Measurements from ENCODE around the gene TRAPPC2. TPM values are rescaled to one million over a fixed set of nuclear protein-coding genes. Genes with fewer than 3 reads are reported as not detected.
"Not testable (repeated sequence)": the region's sequence is repeated elsewhere in the genome, so short reads cannot be mapped to it uniquely, and the experiment has no call there.

The TRAPPC2 gene
- total RNA-seq, 2 experiments from 2014 or later: 21.0 to 22.6 TPM

GRCh38 chrX:13679700-13680099, 54.7 kb downstream of the TRAPPC2 start:
- POLR2A ChIA-PET: not testable (repeated sequence)

GRCh38 chrX:13676885-13677284, 57.5 kb downstream of the TRAPPC2 start:
- Mint-ChIP-seq H3K4me1 (peaks cover 3% of the 10 kb centered on the region), H3K27me3 (no peaks in the 10 kb centered on the region), H3K4me3 (no peak overlapping the region), H3K27ac (no peak overlapping the region), H3K9me3 (no peaks in the 10 kb centered on the region), H3K36me3 (ENCODE audit: low read depth) (no peaks in the 10 kb centered on the region)
- CTCF ChIA-PET: no interaction called here
- POLR2A ChIA-PET: no interaction called here
- no peak for DNase-seq

More at GRCh38 chrX:13679700-13680099, 54.7 kb downstream of the TRAPPC2 start:
- H3K27ac Mint-ChIP-seq; H3K36me3 Mint-ChIP-seq (ENCODE audit: low read depth); H3K4me1 Mint-ChIP-seq; DNase-seq; CTCF ChIA-PET; H3K27me3 Mint-ChIP-seq; H3K4me3 Mint-ChIP-seq; H3K9me3 Mint-ChIP-seq: not testable (repeated sequence)

GRCh38 chrX:13673016-13673415, 61.4 kb downstream of the TRAPPC2 start:
- POLR2A ChIA-PET: no interaction called here
- Mint-ChIP-seq H3K27ac (no peak overlapping the region), H3K4me1 (peaks cover 9% of the 10 kb centered on the region), H3K9me3 (no peaks in the 10 kb centered on the region), H3K27me3 (no peaks in the 10 kb centered on the region), H3K36me3 (ENCODE audit: low read depth) (peaks cover 7% of the 10 kb centered on the region), H3K4me3 (no peak overlapping the region)
- no peak for DNase-seq
- CTCF ChIA-PET: interaction anchor here (0.7 kb wide), 1 partner anchor 11 kb away, joined by 3 read pairs; no protein-coding TSS in a partner anchor

- peaks cover 7% of the 10 kb centered on the region for H3K36me3 Mint-ChIP-seq (ENCODE audit: low read depth)
- H3K9me3 Mint-ChIP-seq: no peaks in the 10 kb centered on the region
- ChIA-PET CTCF (no interaction called here), POLR2A (interaction anchor here (1.2 to 2.1 kb wide), 3 partner anchors 18 to 65 kb away, joined by 3 to 8 read pairs (median 3); partner anchors contain the start of gene RAB9A)
- no peak overlapping the region for H3K4me3 Mint-ChIP-seq
- no peaks in the 10 kb centered on the region for H3K27me3 Mint-ChIP-seq
- peaks cover 12% of the 10 kb centered on the region for H3K4me1 Mint-ChIP-seq
- no peak for DNase-seq
- no peak overlapping the region for H3K27ac Mint-ChIP-seq
Observed at GRCh38 chrX:13670197-13670596, 64.2 kb downstream of the TRAPPC2 start.

- POLR2A ChIA-PET: interaction anchor here (0.7 to 2.1 kb wide), 6 partner anchors 18 to 359 kb away, joined by 3 to 8 read pairs (median 3); partner anchors contain the start of gene RAB9A
Observed at GRCh38 chrX:13669755-13670154, 64.7 kb downstream of the TRAPPC2 start.

GRCh38 chrX:13669246-13669737, 65.1 kb downstream of the TRAPPC2 start:
- Mint-ChIP-seq H3K4me3 (peak overlapping the region; percentile 44), H3K36me3 (ENCODE audit: low read depth) (peaks cover 7% of the 10 kb centered on the region), H3K4me1 (peaks cover 12% of the 10 kb centered on the region), H3K27ac (peak overlapping the region; percentile 67), H3K9me3 (no peaks in the 10 kb centered on the region), H3K27me3 (no peaks in the 10 kb centered on the region)
- no peak for DNase-seq
- CTCF ChIA-PET: no interaction called here
- POLR2A ChIA-PET: interaction anchor here (0.7 to 2.1 kb wide), 6 partner anchors 19 to 360 kb away, joined by 3 to 8 read pairs (median 3); partner anchors contain the start of gene RAB9A

More at GRCh38 chrX:13669755-13670154, 64.7 kb downstream of the TRAPPC2 start:
- H3K9me3 Mint-ChIP-seq; H3K27ac Mint-ChIP-seq; DNase-seq; H3K27me3 Mint-ChIP-seq; CTCF ChIA-PET; H3K36me3 Mint-ChIP-seq (ENCODE audit: low read depth): not testable (repeated sequence)
- peak overlapping the region; percentile 44 for H3K4me3 Mint-ChIP-seq
- peaks cover 12% of the 10 kb centered on the region for H3K4me1 Mint-ChIP-seq

- Mint-ChIP-seq H3K4me3 (no peak overlapping the region), H3K4me1 (peaks cover 12% of the 10 kb centered on the region), H3K9me3 (no peaks in the 10 kb centered on the region), H3K27ac (no peak overlapping the region), H3K36me3 (ENCODE audit: low read depth) (peaks cover 11% of the 10 kb centered on the region), H3K27me3 (no peaks in the 10 kb centered on the region)
- ChIA-PET POLR2A (no interaction called here), CTCF (no interaction called here)
- DNase-seq: no peak
Observed at GRCh38 chrX:13667919-13668318, 66.5 kb downstream of the TRAPPC2 start.

GRCh38 chrX:13666836-13667235, 67.6 kb downstream of the TRAPPC2 start:
- POLR2A ChIA-PET: no interaction called here
- no peaks in the 10 kb centered on the region for H3K27me3 Mint-ChIP-seq

GRCh38 chrX:13664020-13664419, 70.4 kb downstream of the TRAPPC2 start:
- CTCF ChIA-PET: no interaction called here
- no peaks in the 10 kb centered on the region for H3K9me3 Mint-ChIP-seq
- no peak for DNase-seq
- no peaks in the 10 kb centered on the region for H3K27me3 Mint-ChIP-seq
- H3K36me3 Mint-ChIP-seq (ENCODE audit: low read depth): peaks cover 18% of the 10 kb centered on the region
- no peak overlapping the region for H3K4me3 Mint-ChIP-seq
- POLR2A ChIA-PET: no interaction called here
- no peak overlapping the region for H3K27ac Mint-ChIP-seq
- H3K4me1 Mint-ChIP-seq: peaks cover 24% of the 10 kb centered on the region

More at GRCh38 chrX:13666836-13667235, 67.6 kb downstream of the TRAPPC2 start:
- Mint-ChIP-seq H3K4me3 (no peak overlapping the region), H3K27ac (no peak overlapping the region), H3K36me3 (ENCODE audit: low read depth) (peaks cover 17% of the 10 kb centered on the region), H3K4me1 (peaks cover 21% of the 10 kb centered on the region), H3K9me3 (no peaks in the 10 kb centered on the region)
- DNase-seq: no peak
- CTCF ChIA-PET: no interaction called here

- peak overlapping the region; percentile 43 for H3K4me3 Mint-ChIP-seq
- H3K27ac Mint-ChIP-seq: peak overlapping the region; percentile 67
- POLR2A ChIA-PET: interaction anchor here (0.8 to 2.0 kb wide), 6 partner anchors 9 to 367 kb away, joined by 3 to 31 read pairs (median 6); partner anchors contain the start of genes GEMIN8, OFD1, RAB9A and TCEANC
Observed at GRCh38 chrX:13662355-13662791, 72.0 kb downstream of the TRAPPC2 start.

More at GRCh38 chrX:13662355-13662791, 72.0 kb downstream of the TRAPPC2 start:
- H3K9me3 Mint-ChIP-seq: no peaks in the 10 kb centered on the region
- H3K36me3 Mint-ChIP-seq (ENCODE audit: low read depth): peaks cover 18% of the 10 kb centered on the region
- CTCF ChIA-PET: interaction anchor here (0.7 to 2.0 kb wide), 5 partner anchors 9 to 84 kb away, joined by 3 to 7 read pairs (median 4); partner anchors contain the start of gene TCEANC
- no peak for DNase-seq
- peaks cover 26% of the 10 kb centered on the region for H3K4me1 Mint-ChIP-seq
- no peaks in the 10 kb centered on the region for H3K27me3 Mint-ChIP-seq

Other genes with a start within 250 kb of the TRAPPC2 start
- gene EGFL6, start 165.0 kb downstream of the TRAPPC2 start, total RNA-seq: 1 to 10 TPM; 3.3 to 3.8 TPM
- gene TCEANC, start 81.5 kb downstream of the TRAPPC2 start, total RNA-seq: 1 to 10 TPM; 4.3 to 4.6 TPM
- 10 to 100 TPM; 16.8 to 17.5 TPM for gene RAB9A, start 45.5 kb downstream of the TRAPPC2 start, total RNA-seq
- gene OFD1, start 128 bp upstream of the TRAPPC2 start, total RNA-seq: 10 to 100 TPM; 41.3 to 47.3 TPM
- gene GPM6B, start 82.5 kb upstream of the TRAPPC2 start, total RNA-seq: not detected

All from activated CD4-positive, alpha-beta memory T cell treated with anti-CD3 and anti-CD28 coated beads, Interleukin-2, amount 10 ng/mL, durations not matched to agents 7 days and 5 days (primary cell).